CD4-positive, alpha-beta T cell (primary cell): ENCODE data around the gene GGPS1. TPM values are rescaled to one million over a fixed set of nuclear protein-coding genes. Genes with fewer than 3 reads are reported as not detected.

Experiments
- ATAC-seq: fragments of 200-7000 bp; cut with Tn5 transposase; one replicate; pipeline ENCODE4 v1.10.0; 2022; ENCODE audit warnings: mild to moderate bottlenecking; ENCODE audit not compliant: poor library complexity
- CTCF ChIA-PET: fragments of 350-600 bp; sonication (Branson Sonifier 250); formaldehyde crosslinking; loops from one replicate; lab custom pipeline; 2021; ENCODE audit warnings: antibody characterized with exemption, inconsistent platforms; lab: Charles Lee
- POLR2A ChIA-PET: fragments of 350-600 bp; sonication (Branson Sonifier 250); formaldehyde crosslinking; loops from one replicate; lab custom pipeline; 2021; ENCODE audit warnings: antibody characterized with exemption, inconsistent platforms; lab: Charles Lee
- DNase-seq, 14 experiments: peaks; one replicate each; pipeline ENCODE4 v3.0.0-alpha.2; 2013 to 2020; ENCODE audit warnings: mixed read lengths in 2 of 14
- H3K27ac ChIP-seq, 2 donors: one replicate each; pipeline versions ENCODE4 v1.5.1 to v1.7.0; 2013; ENCODE audit warnings: low read length in 2 of 2, low read depth in 1 of 2, mild to moderate bottlenecking in 1 of 2
- H3K27me3 ChIP-seq, 2 experiments: 1 replicate in 1 of 2; 2 replicates in 1 of 2; pipeline versions ENCODE4 v1.6.1 to v1.7.0; 2013; ENCODE audit warnings: low read length in 2 of 2, control low read depth in 1 of 2, mild to moderate bottlenecking in 1 of 2, moderate library complexity in 1 of 2; ENCODE audit not compliant: insufficient read depth in 2 of 2, control insufficient read depth in 1 of 2
- H3K36me3 ChIP-seq: one replicate; pipeline ENCODE4 v1.6.1; 2013; ENCODE audit warnings: low read length, control low read depth; ENCODE audit not compliant: insufficient read depth
- H3K4me1 ChIP-seq: one replicate; pipeline ENCODE4 v1.6.1; 2013; ENCODE audit warnings: low read length, control low read depth; ENCODE audit not compliant: insufficient read depth
- H3K4me3 ChIP-seq: one replicate; pipeline ENCODE4 v1.5.1; 2013; ENCODE audit warnings: mild to moderate bottlenecking, low read length, moderate library complexity
- H3K9me3 ChIP-seq, 2 experiments: 1 replicate in 1 of 2; 2 replicates in 1 of 2; pipeline versions ENCODE4 v1.6.1 to v1.7.0; 2013; ENCODE audit warnings: low read length in 2 of 2, mild to moderate bottlenecking in 2 of 2, control low read depth in 1 of 2, moderate library complexity in 1 of 2; ENCODE audit not compliant: control insufficient read depth in 1 of 2, insufficient read depth in 1 of 2
- H3K27ac Mint-ChIP-seq: one replicate; pipeline ENCODE4 v1.8.0; 2020; ENCODE audit warnings: mixed read lengths
- H3K27me3 Mint-ChIP-seq: one replicate; pipeline ENCODE4 v1.8.0; 2021; ENCODE audit warnings: mixed read lengths
- H3K36me3 Mint-ChIP-seq: one replicate; pipeline ENCODE4 v1.8.0; 2021; ENCODE audit warnings: low read depth, mixed read lengths
- H3K4me1 Mint-ChIP-seq: one replicate; pipeline ENCODE4 v1.8.0; 2021; ENCODE audit warnings: low read depth, mixed read lengths
- H3K4me3 Mint-ChIP-seq: one replicate; pipeline ENCODE4 v1.8.0; 2020; ENCODE audit warnings: mild to moderate bottlenecking, mixed read lengths
- H3K9me3 Mint-ChIP-seq: one replicate; pipeline ENCODE4 v1.8.0; 2020; ENCODE audit warnings: mixed read lengths
- intact Hi-C, 2 experiments: fragments of 100-400 bp; cut with DNase I in 1 of 2; cut with micrococcal nuclease in 1 of 2; formaldehyde crosslinking; loops; one replicate each; pipeline versions ENCODE4 v1.15.1 to v1.9.0; 2023 to 2025; cut with DNase I, micrococcal nuclease
- total RNA-seq, 174 experiments: library from RNA in 2 of 174; stranded (reverse) in 2 of 174; gene quantifications; one replicate each; pipeline ENCODE4 v1.2.3 and lab custom pipeline; 2021 to 2026
- TF ChIP-seq, protein P1 (sequence below): fragments of 200-600 bp; IDR thresholded peaks from one replicate; pipeline ENCODE4 v1.8.0; 2022; ENCODE audit warnings: antibody characterized with exemption, mild to moderate bottlenecking

Gene GGPS1
- total RNA-seq, 2 experiments from 2014 or later: 20.6 to 20.9 TPM

DNA sequence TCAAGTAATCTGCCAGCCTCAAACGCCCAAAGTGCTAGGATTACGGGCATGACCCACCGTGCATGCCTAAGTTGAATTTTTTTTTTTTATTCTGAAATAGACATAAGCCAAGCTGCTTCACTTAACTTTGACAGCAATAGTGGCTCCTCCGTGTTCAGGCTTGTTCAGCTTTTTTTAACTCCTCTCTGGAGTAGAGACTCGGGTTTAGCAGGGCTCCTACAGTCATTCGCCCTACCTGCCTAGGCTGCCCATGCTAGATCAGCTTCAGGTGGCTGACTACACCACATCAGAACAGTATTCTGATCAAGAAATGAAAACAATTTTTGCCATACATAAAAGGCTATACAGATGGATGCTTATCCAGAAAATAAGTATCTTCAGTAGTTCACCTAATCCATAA is 15.1 kb upstream of the GGPS1 start:
- peaks cover 41% of the 10 kb centered on the region for H3K4me1 ChIP-seq
- ATAC-seq (peak; percentile 80), DNase-seq (peak in 4 of 14 experiments; percentile 10 to 31 (median 28))
- H3K9me3 ChIP-seq: no peaks in the 10 kb centered on the region
- no peak overlapping the region for H3K27ac ChIP-seq
- intact Hi-C loops: no loop called here
- Mint-ChIP-seq H3K4me3 (peak overlapping the region; percentile 76), H3K36me3 (peaks cover 29% of the 10 kb centered on the region), H3K27ac (peak overlapping the region; percentile 82), H3K9me3 (no peaks in the 10 kb centered on the region), H3K27me3 (no peaks in the 10 kb centered on the region), H3K4me1 (peaks cover 64% of the 10 kb centered on the region)
- peaks cover 7% of the 10 kb centered on the region for H3K36me3 ChIP-seq
- TF ChIP-seq, protein P1, sequence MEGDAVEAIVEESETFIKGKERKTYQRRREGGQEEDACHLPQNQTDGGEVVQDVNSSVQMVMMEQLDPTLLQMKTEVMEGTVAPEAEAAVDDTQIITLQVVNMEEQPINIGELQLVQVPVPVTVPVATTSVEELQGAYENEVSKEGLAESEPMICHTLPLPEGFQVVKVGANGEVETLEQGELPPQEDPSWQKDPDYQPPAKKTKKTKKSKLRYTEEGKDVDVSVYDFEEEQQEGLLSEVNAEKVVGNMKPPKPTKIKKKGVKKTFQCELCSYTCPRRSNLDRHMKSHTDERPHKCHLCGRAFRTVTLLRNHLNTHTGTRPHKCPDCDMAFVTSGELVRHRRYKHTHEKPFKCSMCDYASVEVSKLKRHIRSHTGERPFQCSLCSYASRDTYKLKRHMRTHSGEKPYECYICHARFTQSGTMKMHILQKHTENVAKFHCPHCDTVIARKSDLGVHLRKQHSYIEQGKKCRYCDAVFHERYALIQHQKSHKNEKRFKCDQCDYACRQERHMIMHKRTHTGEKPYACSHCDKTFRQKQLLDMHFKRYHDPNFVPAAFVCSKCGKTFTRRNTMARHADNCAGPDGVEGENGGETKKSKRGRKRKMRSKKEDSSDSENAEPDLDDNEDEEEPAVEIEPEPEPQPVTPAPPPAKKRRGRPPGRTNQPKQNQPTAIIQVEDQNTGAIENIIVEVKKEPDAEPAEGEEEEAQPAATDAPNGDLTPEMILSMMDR: no peak
- H3K4me3 ChIP-seq: no peak overlapping the region
- POLR2A ChIA-PET: interaction anchor here (0.8 to 1.5 kb wide), 4 partner anchors 14 to 20 kb away, joined by 3 to 4 read pairs (median 3); partner anchors contain the start of genes ARID4B and GGPS1
- CTCF ChIA-PET: interaction anchor here (1.0 to 2.9 kb wide), 4 partner anchors 11 to 84 kb away, joined by 3 to 9 read pairs (median 4); no protein-coding TSS in a partner anchor
- H3K27me3 ChIP-seq: no peaks in the 10 kb centered on the region

DNA sequence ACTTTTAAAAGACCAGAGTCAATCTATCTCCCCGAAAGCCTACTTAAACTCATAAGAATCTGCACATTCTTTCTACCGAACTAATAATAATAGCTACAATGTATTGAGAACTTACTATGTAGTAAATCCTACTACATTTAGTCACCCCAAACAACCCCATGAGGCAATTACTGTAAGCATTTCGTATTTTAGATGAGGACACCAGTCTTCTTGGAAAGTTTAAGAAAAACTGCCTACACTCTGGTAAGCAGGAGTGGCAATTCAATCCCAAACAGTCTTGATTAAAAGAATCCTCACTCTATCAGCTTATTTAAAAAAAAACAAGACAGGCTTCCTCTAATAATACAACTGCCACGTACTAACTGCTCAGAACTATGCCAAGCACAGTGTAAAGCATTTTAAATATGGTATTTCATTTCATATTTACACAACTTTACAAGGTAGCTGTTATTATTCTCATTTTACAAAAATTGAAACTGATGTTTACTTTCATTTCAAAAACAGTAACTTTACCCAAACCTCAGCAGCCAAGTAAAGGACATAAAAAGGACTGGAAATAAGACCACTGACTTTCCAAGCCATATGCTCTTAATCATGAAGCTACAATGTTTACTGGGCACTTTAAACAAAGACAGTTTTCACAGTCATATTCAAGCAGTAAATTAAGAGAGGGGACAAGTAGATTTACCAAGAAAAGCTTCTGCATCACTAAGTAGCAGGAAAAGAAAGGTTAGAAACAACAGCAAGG is 14.3 kb upstream of the GGPS1 start:
- peaks cover 48% of the 10 kb centered on the region for H3K4me1 ChIP-seq
- H3K9me3 ChIP-seq: no peaks in the 10 kb centered on the region
- POLR2A ChIA-PET: interaction anchor here (0.7 to 1.4 kb wide), 4 partner anchors 10 to 39 kb away, joined by 3 to 8 read pairs (median 4); no protein-coding TSS in a partner anchor
- DNase-seq (no peak), ATAC-seq (no peak)
- no peaks in the 10 kb centered on the region for H3K27me3 ChIP-seq
- H3K27me3 Mint-ChIP-seq: no peaks in the 10 kb centered on the region
- H3K9me3 Mint-ChIP-seq: no peaks in the 10 kb centered on the region
- H3K4me3 ChIP-seq: no peak overlapping the region
- peaks cover 14% of the 10 kb centered on the region for H3K36me3 ChIP-seq
- peak overlapping the region; percentile 82 for H3K27ac Mint-ChIP-seq
- intact Hi-C loops: no loop called here
- CTCF ChIA-PET: interaction anchor here (1.0 to 2.9 kb wide), 3 partner anchors 55 to 85 kb away, joined by 3 to 9 read pairs (median 3); no protein-coding TSS in a partner anchor
- TF ChIP-seq, protein P1: no peak
- peaks cover 38% of the 10 kb centered on the region for H3K36me3 Mint-ChIP-seq
- peak overlapping the region; percentile 76 for H3K4me3 Mint-ChIP-seq
- H3K27ac ChIP-seq: no peak overlapping the region
- peaks cover 72% of the 10 kb centered on the region for H3K4me1 Mint-ChIP-seq

DNA sequence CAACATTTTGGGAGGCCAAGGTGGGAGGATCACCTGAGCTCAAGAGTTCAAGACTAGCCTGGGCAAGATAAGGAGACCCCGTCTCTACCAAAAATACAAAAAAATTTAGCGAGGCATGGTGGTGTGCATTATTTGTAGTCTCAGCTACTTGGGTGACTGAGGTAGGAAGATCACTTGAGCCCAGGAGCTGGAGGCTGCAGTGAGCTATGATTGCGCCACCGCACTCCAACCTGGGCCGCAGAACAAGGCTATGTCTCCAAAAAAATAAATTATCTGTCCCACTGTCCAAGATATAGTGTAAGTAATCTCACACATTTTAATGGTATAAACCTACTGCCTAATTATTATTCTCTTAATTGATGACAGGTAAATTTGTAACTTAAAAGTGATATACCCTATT is 13.2 kb upstream of the GGPS1 start:
- H3K4me1 Mint-ChIP-seq: peaks cover 79% of the 10 kb centered on the region
- Histone ChIP-seq H3K27me3 (no peaks in the 10 kb centered on the region), H3K4me3 (no peak overlapping the region), H3K36me3 (peaks cover 20% of the 10 kb centered on the region), H3K9me3 (no peaks in the 10 kb centered on the region), H3K4me1 (peaks cover 55% of the 10 kb centered on the region), H3K27ac (no peak overlapping the region)
- ATAC-seq (no peak), DNase-seq (no peak)
- H3K27me3 Mint-ChIP-seq: no peaks in the 10 kb centered on the region
- no peaks in the 10 kb centered on the region for H3K9me3 Mint-ChIP-seq
- H3K4me3 Mint-ChIP-seq: peak overlapping the region; percentile 32
- ChIA-PET POLR2A (interaction anchor here (1.0 to 1.4 kb wide), 2 partner anchors 9 to 40 kb away, joined by 4 to 8 read pairs; no protein-coding TSS in a partner anchor), CTCF (interaction anchor here (1.0 to 2.9 kb wide), 2 partner anchors 57 to 62 kb away, joined by 3 to 9 read pairs; no protein-coding TSS in a partner anchor)
- intact Hi-C loops: no loop called here
- peak overlapping the region; percentile 10 for H3K27ac Mint-ChIP-seq
- TF ChIP-seq, protein P1: no peak
- peaks cover 41% of the 10 kb centered on the region for H3K36me3 Mint-ChIP-seq
